Spinal cord (tissue), 10 donors: ENCODE results near the gene GGPS1. TPM values are rescaled to one million over a fixed set of nuclear protein-coding genes. Genes with fewer than 3 reads are reported as not detected.

ENCODE experiments used
- DNase-seq, 6 donors: peaks; one replicate each; pipeline versions ENCODE4 v3.0.0 to v3.0.0-alpha.2; 2013 to 2015; ENCODE audit warnings: low spot score in 6 of 6, low read depth in 4 of 6
- H3K27ac ChIP-seq: one replicate; pipeline ENCODE4 v1.5.1; 2013; ENCODE audit warnings: low read depth, low read length, control low read depth
- H3K27me3 ChIP-seq: one replicate; pipeline ENCODE4 v1.6.1; 2013; ENCODE audit warnings: low read length; ENCODE audit not compliant: control insufficient read depth, insufficient read depth
- H3K36me3 ChIP-seq: one replicate; pipeline ENCODE4 v1.6.1; 2013; ENCODE audit warnings: low read length; ENCODE audit not compliant: control insufficient read depth, insufficient read depth
- H3K4me1 ChIP-seq: one replicate; pipeline ENCODE4 v1.6.1; 2013; ENCODE audit warnings: low read length; ENCODE audit not compliant: control insufficient read depth, insufficient read depth
- H3K4me3 ChIP-seq: one replicate; pipeline ENCODE4 v1.5.1; 2013; ENCODE audit warnings: low read depth, low read length, control low read depth
- H3K9me3 ChIP-seq: one replicate; pipeline ENCODE4 v1.6.1; 2013; ENCODE audit warnings: low read length; ENCODE audit not compliant: control insufficient read depth, insufficient read depth
- WGBS: methylation state at CpG from one replicate; pipeline ENCODE4 v1.1.5; 2013; ENCODE audit warnings: missing lambda C conversion rate; ENCODE audit not compliant: insufficient coverage; 5-methylcytosine and 5-hydroxymethylcytosine counted together
- polyA plus RNA-seq, 2 donors: library from polyadenylated mRNA; unstranded; fragments of 120-200 nt; gene quantifications; one replicate each; pipeline ENCODE4 v1.2.1, GENCODE V29; 2013; ENCODE audit not compliant: insufficient read length in 2 of 2
- total RNA-seq, 2 donors: library from RNA; depleted of rRNA in 1 of 2; stranded (reverse); fragments of 120-200 nt in 1 of 2; fragments of >200 nt in 1 of 2; gene quantifications; one replicate each; pipeline versions ENCODE4 v1.2.3 to v1.2.4, GENCODE V29; 2013 to 2014
- donor health status: healthy.

GGPS1 gene
- total and polyA plus RNA-seq, 4 donors, result 42.7 to 73.8 (median 56.0) TPM

GRCh38 chr1:235330918-235331285 is 2.5 kb downstream of the GGPS1 start:
- peaks cover 7% of the 10 kb centered on the region for H3K4me1 ChIP-seq
- no peak overlapping the region for H3K4me3 ChIP-seq
- H3K36me3 ChIP-seq, result no peaks in the 10 kb centered on the region
- no peaks in the 10 kb centered on the region for H3K9me3 ChIP-seq
- DNase-seq, result no peak
- WGBS, result no CpG with 5 or more reads among the region's 5 CpGs
- H3K27ac ChIP-seq, result no peak overlapping the region
- no peaks in the 10 kb centered on the region for H3K27me3 ChIP-seq

GRCh38 chr1:235331401-235331800 is 3.0 kb downstream of the GGPS1 start:
- Histone ChIP-seq H3K4me3 (no peak overlapping the region), H3K27me3 (no peaks in the 10 kb centered on the region), H3K9me3 (no peaks in the 10 kb centered on the region), H3K4me1 (peaks cover 7% of the 10 kb centered on the region), H3K27ac (no peak overlapping the region), H3K36me3 (no peaks in the 10 kb centered on the region)
- no peak for DNase-seq
- no CpG with 5 or more reads among the region's 3 CpGs for WGBS

- Histone ChIP-seq H3K27ac (no peak overlapping the region), H3K4me3 (no peak overlapping the region), H3K36me3 (peaks cover 24% of the 10 kb centered on the region), H3K9me3 (no peaks in the 10 kb centered on the region), H3K4me1 (no peaks in the 10 kb centered on the region), H3K27me3 (no peaks in the 10 kb centered on the region)
- 87% methylated on average over 4 of the region's 4 CpGs for WGBS
- no peak for DNase-seq
Measured at GRCh38 chr1:235336903-235337302, 8.5 kb downstream of the GGPS1 start.

GRCh38 chr1:235339746-235340145 is 11.4 kb downstream of the GGPS1 start:
- no peaks in the 10 kb centered on the region for H3K9me3 ChIP-seq
- H3K36me3 ChIP-seq, result peaks cover 26% of the 10 kb centered on the region
- DNase-seq, result no peak
- WGBS, result 93% methylated on average over 5 of the region's 8 CpGs
- H3K4me3 ChIP-seq, result no peak overlapping the region
- no peak overlapping the region for H3K27ac ChIP-seq
- H3K27me3 ChIP-seq, result no peaks in the 10 kb centered on the region
- H3K4me1 ChIP-seq, result no peaks in the 10 kb centered on the region

- peaks cover 30% of the 10 kb centered on the region for H3K36me3 ChIP-seq
- no peak overlapping the region for H3K27ac ChIP-seq
- H3K9me3 ChIP-seq, result no peaks in the 10 kb centered on the region
- DNase-seq, result no peak
- no peaks in the 10 kb centered on the region for H3K27me3 ChIP-seq
- 89% methylated on average over 1 of the region's 1 CpG for WGBS
- H3K4me1 ChIP-seq, result no peaks in the 10 kb centered on the region
- H3K4me3 ChIP-seq, result no peak overlapping the region
Measured at GRCh38 chr1:235341334-235341733, 13.0 kb downstream of the GGPS1 start.

GRCh38 chr1:235342039-235342438 is 13.7 kb downstream of the GGPS1 start:
- 56% methylated on average over 4 of the region's 6 CpGs for WGBS
- H3K36me3 ChIP-seq, result peaks cover 36% of the 10 kb centered on the region
- no peak overlapping the region for H3K4me3 ChIP-seq
- no peak for DNase-seq
- H3K4me1 ChIP-seq, result no peaks in the 10 kb centered on the region
- no peak overlapping the region for H3K27ac ChIP-seq
- H3K9me3 ChIP-seq, result no peaks in the 10 kb centered on the region
- H3K27me3 ChIP-seq, result no peaks in the 10 kb centered on the region

- 100% methylated on average over 1 of the region's 3 CpGs for WGBS
- peaks cover 35% of the 10 kb centered on the region for H3K36me3 ChIP-seq
- no peaks in the 10 kb centered on the region for H3K9me3 ChIP-seq
- no peak overlapping the region for H3K4me3 ChIP-seq
- no peaks in the 10 kb centered on the region for H3K27me3 ChIP-seq
- no peak overlapping the region for H3K27ac ChIP-seq
- no peak for DNase-seq
- H3K4me1 ChIP-seq, result no peaks in the 10 kb centered on the region
Measured at GRCh38 chr1:235342471-235342870, 14.1 kb downstream of the GGPS1 start.

GRCh38 chr1:235343726-235344125 is 15.4 kb downstream of the GGPS1 start:
- no CpG with 5 or more reads among the region's 5 CpGs for WGBS
- no peaks in the 10 kb centered on the region for H3K27me3 ChIP-seq
- H3K4me3 ChIP-seq, result no peak overlapping the region
- no peaks in the 10 kb centered on the region for H3K9me3 ChIP-seq
- DNase-seq, result no peak
- no peaks in the 10 kb centered on the region for H3K4me1 ChIP-seq
- H3K27ac ChIP-seq, result no peak overlapping the region
- peaks cover 25% of the 10 kb centered on the region for H3K36me3 ChIP-seq

- Histone ChIP-seq H3K9me3 (no peaks in the 10 kb centered on the region), H3K27me3 (no peaks in the 10 kb centered on the region), H3K36me3 (peaks cover 6% of the 10 kb centered on the region), H3K27ac (no peak overlapping the region), H3K4me1 (no peaks in the 10 kb centered on the region), H3K4me3 (no peak overlapping the region)
- DNase-seq, result no peak
- 100% methylated on average over 1 of the region's 3 CpGs for WGBS
Measured at GRCh38 chr1:235351441-235351840, 23.1 kb downstream of the GGPS1 start.

- no peak overlapping the region for H3K4me3 ChIP-seq
- H3K27me3 ChIP-seq, result no peaks in the 10 kb centered on the region
- no peaks in the 10 kb centered on the region for H3K4me1 ChIP-seq
- peaks cover under 1% of the 10 kb centered on the region for H3K36me3 ChIP-seq
- WGBS, result 83% methylated on average over 1 of the region's 3 CpGs
- no peaks in the 10 kb centered on the region for H3K9me3 ChIP-seq
- no peak overlapping the region for H3K27ac ChIP-seq
- no peak for DNase-seq
Measured at GRCh38 chr1:235351898-235352297, 23.5 kb downstream of the GGPS1 start.
